ENCODE data around the gene TDO2.

TDO2 gene

DNA sequence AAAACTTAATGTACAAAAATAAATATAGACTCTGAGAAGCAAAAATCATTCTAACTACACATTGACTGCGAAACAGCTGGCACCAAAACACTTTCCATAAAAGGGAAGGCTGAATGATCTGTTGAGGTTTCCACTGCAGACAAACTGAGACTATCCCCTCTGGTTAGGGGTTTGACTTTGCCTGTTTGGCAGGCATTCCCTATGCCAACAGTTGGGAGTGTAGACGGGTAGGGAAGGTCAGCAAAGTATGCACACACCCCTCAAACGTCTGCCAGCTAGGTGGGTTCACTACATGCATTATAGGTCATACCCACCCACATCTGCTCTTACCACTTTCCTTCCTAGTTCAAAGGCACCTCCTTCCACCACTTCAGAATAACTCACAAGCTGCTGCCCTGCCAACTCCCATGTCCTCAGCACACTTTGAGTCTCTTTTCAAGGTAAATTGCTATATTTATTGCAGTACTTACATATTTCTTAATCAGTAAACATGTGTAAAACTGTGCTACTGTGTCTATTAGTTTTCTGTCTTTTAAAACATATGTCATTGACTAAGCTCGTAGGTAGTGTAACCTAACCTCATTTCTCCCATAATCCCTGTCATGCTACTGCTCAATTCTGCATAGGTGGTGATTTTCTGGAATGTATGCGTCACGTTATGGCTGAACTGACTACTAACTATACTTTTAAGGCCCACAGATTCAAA lies 37.7 kb downstream of the TDO2 start:
- no peaks in the 10 kb centered on the region for H3K27me3 ChIP-seq (replicated peaks; ENCODE audit: control insufficient read depth, insufficient read depth, low read length)
- no peak overlapping the region for H3K4me3 ChIP-seq (ENCODE audit: low read length)

GRCh38 chr4:155941820-155942219 lies 38.3 kb downstream of the TDO2 start:
- H3K27me3 ChIP-seq (replicated peaks; ENCODE audit: control insufficient read depth, insufficient read depth, low read length) = no peaks in the 10 kb centered on the region
- H3K4me3 ChIP-seq (ENCODE audit: low read length) = no peak overlapping the region
- no peak overlapping the region for H3K9ac ChIP-seq (ENCODE audit: low read length)
- peaks cover 26% of the 10 kb centered on the region for H3K36me3 ChIP-seq (ENCODE audit: control insufficient read depth, insufficient read depth, low read length, severe bottlenecking)
- DNase-seq (ENCODE audit: low read depth) = no peak
- no peaks in the 10 kb centered on the region for H3K4me1 ChIP-seq (ENCODE audit: control insufficient read depth, insufficient read depth, low read length)
- no peaks in the 10 kb centered on the region for H3K9me3 ChIP-seq (ENCODE audit: control insufficient read depth, low read length)

More for the DNA sequence above, 37.7 kb downstream of the TDO2 start:
- Histone ChIP-seq H3K4me1 (ENCODE audit: control insufficient read depth, insufficient read depth, low read length) (no peaks in the 10 kb centered on the region), H3K9ac (ENCODE audit: low read length) (no peak overlapping the region), H3K9me3 (ENCODE audit: control insufficient read depth, low read length) (no peaks in the 10 kb centered on the region), H3K36me3 (ENCODE audit: control insufficient read depth, insufficient read depth, low read length, severe bottlenecking) (peaks cover 26% of the 10 kb centered on the region)
- DNase-seq (ENCODE audit: low read depth) = no peak

GRCh38 chr4:155943605-155944291 lies 40.3 kb downstream of the TDO2 start:
- peaks cover 21% of the 10 kb centered on the region for H3K36me3 ChIP-seq (ENCODE audit: control insufficient read depth, insufficient read depth, low read length, severe bottlenecking)
- no peak overlapping the region for H3K4me3 ChIP-seq (ENCODE audit: low read length)
- no peak overlapping the region for H3K9ac ChIP-seq (ENCODE audit: low read length)
- H3K27me3 ChIP-seq (replicated peaks; ENCODE audit: control insufficient read depth, insufficient read depth, low read length) = no peaks in the 10 kb centered on the region
- H3K4me1 ChIP-seq (ENCODE audit: control insufficient read depth, insufficient read depth, low read length) = no peaks in the 10 kb centered on the region
- DNase-seq (ENCODE audit: low read depth) = no peak
- H3K9me3 ChIP-seq (ENCODE audit: control insufficient read depth, low read length) = no peaks in the 10 kb centered on the region

GRCh38 chr4:155944516-155944915 lies 41.0 kb downstream of the TDO2 start:
- no peaks in the 10 kb centered on the region for H3K9me3 ChIP-seq (ENCODE audit: control insufficient read depth, low read length)
- DNase-seq (ENCODE audit: low read depth) = no peak
- H3K4me1 ChIP-seq (ENCODE audit: control insufficient read depth, insufficient read depth, low read length) = no peaks in the 10 kb centered on the region
- H3K4me3 ChIP-seq (ENCODE audit: low read length) = no peak overlapping the region
- H3K27me3 ChIP-seq (replicated peaks; ENCODE audit: control insufficient read depth, insufficient read depth, low read length) = no peaks in the 10 kb centered on the region
- peaks cover 16% of the 10 kb centered on the region for H3K36me3 ChIP-seq (ENCODE audit: control insufficient read depth, insufficient read depth, low read length, severe bottlenecking)
- no peak overlapping the region for H3K9ac ChIP-seq (ENCODE audit: low read length)

GRCh38 chr4:155946486-155946885 lies 43.0 kb downstream of the TDO2 start:
- Histone ChIP-seq H3K9me3 (ENCODE audit: control insufficient read depth, low read length) (no peaks in the 10 kb centered on the region), H3K9ac (ENCODE audit: low read length) (no peak overlapping the region), H3K4me3 (ENCODE audit: low read length) (no peak overlapping the region), H3K27me3 (replicated peaks; ENCODE audit: control insufficient read depth, insufficient read depth, low read length) (no peaks in the 10 kb centered on the region), H3K4me1 (ENCODE audit: control insufficient read depth, insufficient read depth, low read length) (no peaks in the 10 kb centered on the region), H3K36me3 (ENCODE audit: control insufficient read depth, insufficient read depth, low read length, severe bottlenecking) (peaks cover 5% of the 10 kb centered on the region)
- DNase-seq (ENCODE audit: low read depth) = no peak

GRCh38 chr4:155948541-155948940 lies 45.0 kb downstream of the TDO2 start:
- no peak for DNase-seq (ENCODE audit: low read depth)
- Histone ChIP-seq H3K4me1 (ENCODE audit: control insufficient read depth, insufficient read depth, low read length) (peaks cover 4% of the 10 kb centered on the region), H3K4me3 (ENCODE audit: low read length) (no peak overlapping the region), H3K9ac (ENCODE audit: low read length) (no peak overlapping the region), H3K9me3 (ENCODE audit: control insufficient read depth, low read length) (no peaks in the 10 kb centered on the region), H3K36me3 (ENCODE audit: control insufficient read depth, insufficient read depth, low read length, severe bottlenecking) (no peaks in the 10 kb centered on the region), H3K27me3 (replicated peaks; ENCODE audit: control insufficient read depth, insufficient read depth, low read length) (no peaks in the 10 kb centered on the region)

DNA sequence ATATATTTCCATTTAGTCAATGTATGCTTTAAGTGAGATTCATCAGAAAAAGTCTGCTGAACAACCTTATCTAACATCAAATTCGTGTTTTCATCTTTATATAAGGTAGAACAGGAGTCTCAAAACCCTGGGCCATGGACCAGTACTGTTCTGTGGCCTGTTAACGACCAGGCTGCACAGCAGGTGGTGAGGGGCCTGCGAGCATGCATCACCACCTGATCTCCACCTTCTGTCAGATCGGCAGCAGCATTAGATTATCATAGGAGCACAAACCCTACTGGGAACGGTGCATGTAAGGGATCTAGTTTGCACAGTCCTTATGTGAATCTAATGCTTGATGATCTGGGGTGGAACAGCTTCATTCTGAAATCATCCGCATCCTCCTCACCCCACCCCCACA lies 47.0 kb downstream of the TDO2 start:
- DNase-seq (ENCODE audit: low read depth) = no peak

DNA sequence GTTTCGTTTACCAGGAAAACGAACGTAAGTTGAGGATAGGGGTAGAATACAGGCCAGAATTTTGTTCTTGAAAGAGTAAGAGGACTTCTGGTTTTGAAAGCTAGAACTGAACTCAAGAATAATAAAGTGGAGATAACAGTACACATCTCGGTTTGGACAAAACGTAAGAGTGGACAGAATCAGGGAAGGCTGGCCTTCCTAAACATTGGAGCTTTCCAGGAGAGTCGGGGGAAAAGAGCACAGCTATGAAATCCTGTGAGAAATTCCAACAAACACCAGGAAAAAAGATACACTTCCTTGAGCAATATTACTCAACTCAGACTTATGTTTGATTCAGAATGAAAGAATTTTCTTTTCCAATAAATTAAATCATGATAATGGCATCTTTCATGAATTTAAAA lies 49.0 kb downstream of the TDO2 start:
- Histone ChIP-seq H3K4me3 (ENCODE audit: low read length) (peak overlapping the region; percentile 98), H3K9ac (ENCODE audit: low read length) (peak overlapping the region; percentile 100), H3K9me3 (ENCODE audit: control insufficient read depth, low read length) (no peaks in the 10 kb centered on the region), H3K27me3 (replicated peaks; ENCODE audit: control insufficient read depth, insufficient read depth, low read length) (no peaks in the 10 kb centered on the region), H3K4me1 (ENCODE audit: control insufficient read depth, insufficient read depth, low read length) (peaks cover 8% of the 10 kb centered on the region), H3K36me3 (ENCODE audit: control insufficient read depth, insufficient read depth, low read length, severe bottlenecking) (no peaks in the 10 kb centered on the region)
- DNase-seq (ENCODE audit: low read depth) = peak; percentile 70

More for the DNA sequence above, 47.0 kb downstream of the TDO2 start:
- Histone ChIP-seq H3K36me3 (ENCODE audit: control insufficient read depth, insufficient read depth, low read length, severe bottlenecking) (no peaks in the 10 kb centered on the region), H3K4me1 (ENCODE audit: control insufficient read depth, insufficient read depth, low read length) (peaks cover 8% of the 10 kb centered on the region), H3K4me3 (ENCODE audit: low read length) (no peak overlapping the region), H3K9me3 (ENCODE audit: control insufficient read depth, low read length) (no peaks in the 10 kb centered on the region), H3K9ac (ENCODE audit: low read length) (no peak overlapping the region), H3K27me3 (replicated peaks; ENCODE audit: control insufficient read depth, insufficient read depth, low read length) (no peaks in the 10 kb centered on the region)

DNA sequence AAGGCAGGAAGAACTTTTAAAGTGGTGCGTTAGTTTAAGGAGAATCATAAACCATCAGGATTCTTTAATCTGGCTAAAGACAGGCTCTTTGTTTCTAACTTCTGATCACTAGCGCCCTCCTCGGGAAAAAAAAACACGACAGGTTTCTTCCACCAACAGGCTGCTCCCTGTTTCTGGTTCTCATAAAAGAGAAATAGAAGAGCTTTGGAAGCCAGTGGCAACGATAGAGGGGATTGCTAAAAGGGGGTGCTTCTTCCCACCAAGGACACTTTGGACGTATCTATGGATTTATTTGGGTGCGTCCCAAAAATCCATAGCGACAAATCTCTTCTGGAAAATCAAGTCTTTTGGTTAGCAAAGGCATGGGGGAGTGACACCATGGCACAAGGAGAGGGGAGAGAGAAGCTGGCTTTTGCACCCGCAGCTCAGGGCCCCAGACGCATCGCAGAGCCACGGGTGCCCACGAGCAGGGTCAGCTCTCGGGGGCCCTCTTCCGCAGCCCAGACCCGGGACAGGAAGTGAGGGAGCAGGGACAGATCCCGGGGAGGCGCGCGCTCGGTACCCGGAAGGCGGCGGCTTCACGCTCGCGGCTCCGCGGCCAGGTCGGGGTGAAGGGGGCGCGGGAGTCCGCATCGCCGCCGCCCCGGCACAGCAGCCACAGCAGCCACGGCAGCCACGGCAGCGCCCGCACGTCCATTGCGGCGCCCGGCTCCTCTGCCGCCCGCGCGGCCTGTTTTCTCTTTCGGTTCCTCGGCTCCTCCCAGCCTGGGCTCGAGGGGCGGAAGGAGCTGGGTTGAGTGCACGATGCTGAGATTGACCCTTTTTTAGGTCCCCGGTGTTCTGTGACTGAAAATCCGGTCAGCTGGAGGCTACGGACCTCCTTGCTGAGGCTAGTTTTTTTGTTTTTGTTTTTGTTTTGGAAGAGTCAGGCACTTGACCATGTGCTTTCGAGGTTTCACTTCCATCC lies 49.9 kb downstream of the TDO2 start, which contains the start of gene CTSO:
Gene CTSO (minus strand): TSS at position 716 of the 967 bp plus-strand sequence. CDS start 19 bp downstream, at position 697.
- no peaks in the 10 kb centered on the region for H3K27me3 ChIP-seq (replicated peaks; ENCODE audit: control insufficient read depth, insufficient read depth, low read length)
- H3K4me1 ChIP-seq (ENCODE audit: control insufficient read depth, insufficient read depth, low read length) = peaks cover 8% of the 10 kb centered on the region
- peak within 1 kb of the TSS; percentile 98 for H3K4me3 ChIP-seq (ENCODE audit: low read length)
- no peaks in the 10 kb centered on the region for H3K9me3 ChIP-seq (ENCODE audit: control insufficient read depth, low read length)
- H3K36me3 ChIP-seq (ENCODE audit: control insufficient read depth, insufficient read depth, low read length, severe bottlenecking) = no peaks in the 10 kb centered on the region
- DNase-seq (ENCODE audit: low read depth) = peak; percentile 93
- peak within 1 kb of the TSS; percentile 100 for H3K9ac ChIP-seq (ENCODE audit: low read length)

- H3K27me3 ChIP-seq (replicated peaks; ENCODE audit: control insufficient read depth, insufficient read depth, low read length) = no peaks in the 10 kb centered on the region
- peak overlapping the region; percentile 98 for H3K4me3 ChIP-seq (ENCODE audit: low read length)
- no peaks in the 10 kb centered on the region for H3K9me3 ChIP-seq (ENCODE audit: control insufficient read depth, low read length)
- peak overlapping the region; percentile 100 for H3K9ac ChIP-seq (ENCODE audit: low read length)
- no peaks in the 10 kb centered on the region for H3K36me3 ChIP-seq (ENCODE audit: control insufficient read depth, insufficient read depth, low read length, severe bottlenecking)
- DNase-seq (ENCODE audit: low read depth) = no peak
- peaks cover 8% of the 10 kb centered on the region for H3K4me1 ChIP-seq (ENCODE audit: control insufficient read depth, insufficient read depth, low read length)
These were observed 50.7 kb downstream of the TDO2 start for GRCh38 chr4:155954118-155954685.

All from adipocyte (in vitro differentiated cells).